Stimulated activated CD8-positive, alpha-beta memory T cell treated with anti-CD3 and anti-CD28 coated beads, Interleukin-12 subunit alpha, Interleukin-12 subunit beta, amount 100 ng/mL, for 1 hour (primary cell): ENCODE measurements around the gene MGST2.
"Not testable (repeated sequence)": the region's sequence is repeated elsewhere in the genome, so short reads cannot be mapped to it uniquely, and the experiment has no call there.

Experiments used
- DNase-seq: peaks from one replicate; pipeline ENCODE4 v3.0.0-alpha.2; 2020; ENCODE audit warnings: low read depth

The MGST2 gene

GRCh38 chr4:139669890-139670289 is 4.3 kb downstream of the MGST2 start:
- DNase-seq: no peak

- DNase-seq: no peak
Measured at GRCh38 chr4:139670775-139671174, 5.2 kb downstream of the MGST2 start.

- DNase-seq: no peak
Measured at GRCh38 chr4:139672215-139672614, 6.6 kb downstream of the MGST2 start.

GRCh38 chr4:139672732-139673131 is 7.1 kb downstream of the MGST2 start:
- no peak for DNase-seq

GRCh38 chr4:139674875-139675550 is 9.4 kb downstream of the MGST2 start:
- no peak for DNase-seq

- DNase-seq: no peak
Measured at GRCh38 chr4:139675651-139676050, 10.0 kb downstream of the MGST2 start.

- no peak for DNase-seq
Measured at GRCh38 chr4:139676365-139676764, 10.7 kb downstream of the MGST2 start.

- DNase-seq: no peak
Measured at GRCh38 chr4:139676913-139677585, 11.4 kb downstream of the MGST2 start.

- no peak for DNase-seq
Measured at GRCh38 chr4:139682309-139682708, 16.7 kb downstream of the MGST2 start.

- no peak for DNase-seq
Measured at GRCh38 chr4:139682741-139683151, 17.1 kb downstream of the MGST2 start.

GRCh38 chr4:139684351-139684750 is 18.7 kb downstream of the MGST2 start:
- no peak for DNase-seq

GRCh38 chr4:139685180-139685579 is 19.6 kb downstream of the MGST2 start:
- no peak for DNase-seq

- DNase-seq: no peak
Measured at GRCh38 chr4:139686130-139686529, 20.5 kb downstream of the MGST2 start.

GRCh38 chr4:139686988-139687387 is 21.4 kb downstream of the MGST2 start:
- no peak for DNase-seq

GRCh38 chr4:139689093-139689722 is 23.6 kb downstream of the MGST2 start:
- no peak for DNase-seq

GRCh38 chr4:139690419-139690818 is 24.8 kb downstream of the MGST2 start:
- no peak for DNase-seq

GRCh38 chr4:139692309-139693012 is 26.8 kb downstream of the MGST2 start:
- no peak for DNase-seq

- no peak for DNase-seq
Measured at GRCh38 chr4:139694522-139695107, 29.0 kb downstream of the MGST2 start.

GRCh38 chr4:139696491-139696890 is 30.9 kb downstream of the MGST2 start:
- DNase-seq: no peak

- not testable (repeated sequence) for DNase-seq
Measured at GRCh38 chr4:139698167-139698925, 32.7 kb downstream of the MGST2 start.

GRCh38 chr4:139700568-139700967 is 34.9 kb downstream of the MGST2 start:
- no peak for DNase-seq
